ENCODE data around the gene RAD21L1.

RAD21L1 gene

GRCh38 chr20:1274485-1275311 is 48.9 kb downstream of the RAD21L1 start:
- FAIRE-seq, result no peak

- no peak for FAIRE-seq
Measured at GRCh38 chr20:1275919-1276318, 50.1 kb downstream of the RAD21L1 start.

- no peak for FAIRE-seq
Measured at GRCh38 chr20:1277529-1278322, 51.9 kb downstream of the RAD21L1 start.

GRCh38 chr20:1278993-1279392 is 53.1 kb downstream of the RAD21L1 start:
- no peak for FAIRE-seq

GRCh38 chr20:1280195-1281102 is 54.6 kb downstream of the RAD21L1 start:
- FAIRE-seq, result no peak

GRCh38 chr20:1281279-1282057 is 55.6 kb downstream of the RAD21L1 start:
- no peak for FAIRE-seq

- no peak for FAIRE-seq
Measured at GRCh38 chr20:1282966-1283365, 57.1 kb downstream of the RAD21L1 start.

GRCh38 chr20:1283522-1284510 is 58.0 kb downstream of the RAD21L1 start:
- FAIRE-seq, result no peak

- FAIRE-seq, result no peak
Measured at GRCh38 chr20:1286267-1287024, 60.6 kb downstream of the RAD21L1 start.

- no peak for FAIRE-seq
Measured at GRCh38 chr20:1287306-1287705, 61.5 kb downstream of the RAD21L1 start.

- no peak for FAIRE-seq
Measured at GRCh38 chr20:1287787-1288569, 62.1 kb downstream of the RAD21L1 start.

- no peak for FAIRE-seq
Measured at GRCh38 chr20:1291191-1291741, 65.4 kb downstream of the RAD21L1 start.

- FAIRE-seq, result no peak
Measured at GRCh38 chr20:1292620-1293019, 66.8 kb downstream of the RAD21L1 start.

GRCh38 chr20:1293641-1294379 is 68.0 kb downstream of the RAD21L1 start:
- FAIRE-seq, result no peak

GRCh38 chr20:1294497-1294896 is 68.7 kb downstream of the RAD21L1 start:
- FAIRE-seq, result no peak

GRCh38 chr20:1295276-1295930 is 69.6 kb downstream of the RAD21L1 start:
- FAIRE-seq, result no peak

- no peak for FAIRE-seq
Measured at GRCh38 chr20:1296117-1296610, 70.3 kb downstream of the RAD21L1 start.

Measured in islet of Langerhans (tissue), 1 donor.